Mucosa of rectum (tissue), 2 donors: ENCODE measurements around the gene CLCA1.

ENCODE experiments used
- H3K27ac ChIP-seq, 2 donors: one replicate each; pipeline ENCODE4 v1.7.0; 2013; ENCODE audit warnings: inconsistent platforms in 2 of 2, low read depth in 2 of 2, low read length in 2 of 2
- H3K27me3 ChIP-seq, 2 donors: one replicate each; pipeline ENCODE4 v1.7.0; 2013; ENCODE audit warnings: low read length in 2 of 2; ENCODE audit not compliant: control insufficient read depth in 2 of 2, insufficient read depth in 2 of 2
- H3K36me3 ChIP-seq, 2 donors: one replicate each; pipeline ENCODE4 v1.7.0; 2013; ENCODE audit warnings: low read length in 2 of 2; ENCODE audit not compliant: control insufficient read depth in 2 of 2, insufficient read depth in 2 of 2
- H3K4me1 ChIP-seq, 2 donors: one replicate each; pipeline ENCODE4 v1.7.0; 2013; ENCODE audit warnings: low read length in 2 of 2, mild to moderate bottlenecking in 1 of 2; ENCODE audit not compliant: control insufficient read depth in 2 of 2, insufficient read depth in 2 of 2
- H3K4me3 ChIP-seq, 2 donors: one replicate each; pipeline ENCODE4 v1.7.0; 2013; ENCODE audit warnings: low read length in 2 of 2
- H3K9ac ChIP-seq, 2 donors: one replicate each; pipeline ENCODE4 v1.7.0; 2013; ENCODE audit warnings: low read length in 2 of 2, low read depth in 1 of 2, mild to moderate bottlenecking in 1 of 2
- H3K9me3 ChIP-seq, 2 donors: one replicate each; pipeline ENCODE4 v1.7.0; 2013; ENCODE audit warnings: low read length in 2 of 2; ENCODE audit not compliant: control insufficient read depth in 2 of 2
- donor health status: healthy.
- donor health status: Normal muscosa, but diverticular disease.

The CLCA1 gene

DNA sequence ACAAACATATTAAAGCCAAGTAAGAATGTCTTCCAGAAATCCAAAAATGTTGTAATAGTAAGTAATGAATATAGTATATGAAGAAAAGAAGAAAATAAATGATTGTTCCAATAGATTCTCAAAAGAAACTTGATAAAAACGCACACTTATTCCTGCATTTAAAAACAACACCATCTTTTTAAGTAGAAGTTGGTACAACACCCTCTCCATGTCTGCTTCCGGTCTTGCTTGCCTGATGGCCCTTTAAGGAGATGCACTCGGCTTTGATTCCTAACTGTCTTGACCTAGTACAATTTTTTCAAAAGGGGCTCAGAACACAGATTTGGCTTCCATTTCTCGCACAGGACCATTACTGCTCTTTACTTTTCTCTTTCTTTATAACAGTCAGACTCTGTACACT lies 9.0 kb downstream of the CLCA1 start:
- no peaks in the 10 kb centered on the region for H3K9me3 ChIP-seq
- no peak overlapping the region for H3K27ac ChIP-seq
- no peak overlapping the region for H3K9ac ChIP-seq
- H3K27me3 ChIP-seq, result no peaks in the 10 kb centered on the region
- H3K4me3 ChIP-seq, result no peak overlapping the region
- no peaks in the 10 kb centered on the region for H3K36me3 ChIP-seq
- no peaks in the 10 kb centered on the region for H3K4me1 ChIP-seq

DNA sequence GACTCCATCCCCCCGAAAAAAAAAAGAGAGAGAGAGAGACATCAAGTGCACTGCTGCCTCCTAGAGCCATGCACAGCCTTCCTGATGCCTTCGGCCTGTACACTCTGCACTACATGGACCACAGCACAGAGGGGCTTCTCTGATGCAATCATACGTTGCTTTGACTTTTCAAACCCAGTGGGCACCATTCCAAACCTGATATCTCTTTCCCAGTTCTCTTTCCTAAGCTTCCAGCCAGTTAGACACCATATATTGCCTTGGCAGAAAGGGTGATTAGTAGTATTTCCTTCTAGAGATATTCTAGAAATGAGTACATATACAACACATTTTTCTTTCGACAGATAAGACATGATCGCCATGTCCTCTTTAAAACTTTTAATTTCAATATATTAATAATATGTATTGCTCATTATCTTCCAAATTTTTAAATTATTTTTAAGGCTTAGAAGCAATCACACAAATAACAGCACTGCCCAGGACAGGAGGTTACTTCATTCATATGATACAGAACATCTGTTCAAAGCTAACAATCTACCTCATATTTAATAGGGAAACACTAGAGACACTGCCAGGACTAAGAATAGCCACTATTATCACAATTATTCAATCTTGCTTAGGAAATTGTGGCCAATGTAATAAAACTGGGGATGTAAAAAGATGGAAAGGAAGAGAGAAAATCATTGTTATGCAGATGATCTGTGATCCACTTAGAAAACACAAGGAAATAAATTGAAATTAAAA lies 9.9 kb downstream of the CLCA1 start:
- H3K4me1 ChIP-seq, result no peaks in the 10 kb centered on the region
- H3K27me3 ChIP-seq, result no peaks in the 10 kb centered on the region
- no peaks in the 10 kb centered on the region for H3K9me3 ChIP-seq
- no peak overlapping the region for H3K9ac ChIP-seq
- no peak overlapping the region for H3K4me3 ChIP-seq
- H3K36me3 ChIP-seq, result no peaks in the 10 kb centered on the region
- no peak overlapping the region for H3K27ac ChIP-seq

DNA sequence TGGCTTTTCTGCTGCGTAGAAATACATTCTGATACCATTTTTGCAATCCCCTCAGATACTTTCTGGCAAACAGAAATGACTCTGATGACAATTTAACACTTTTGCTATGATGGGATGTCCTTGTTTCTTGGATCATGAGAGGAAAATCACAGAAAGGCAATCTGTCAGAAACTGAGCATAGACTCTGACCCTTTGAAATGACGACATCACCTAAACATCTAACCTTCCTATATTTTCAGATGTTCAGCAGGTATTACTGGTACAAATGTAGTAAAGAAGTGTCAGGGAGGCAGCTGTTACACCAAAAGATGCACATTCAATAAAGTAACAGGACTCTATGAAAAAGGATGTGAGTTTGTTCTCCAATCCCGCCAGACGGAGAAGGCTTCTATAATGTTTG lies 13.2 kb downstream of the CLCA1 start:
- H3K4me1 ChIP-seq, result no peaks in the 10 kb centered on the region
- H3K4me3 ChIP-seq, result no peak overlapping the region
- no peaks in the 10 kb centered on the region for H3K9me3 ChIP-seq
- H3K27ac ChIP-seq, result no peak overlapping the region
- H3K27me3 ChIP-seq, result no peaks in the 10 kb centered on the region
- no peaks in the 10 kb centered on the region for H3K36me3 ChIP-seq
- H3K9ac ChIP-seq, result no peak overlapping the region

DNA sequence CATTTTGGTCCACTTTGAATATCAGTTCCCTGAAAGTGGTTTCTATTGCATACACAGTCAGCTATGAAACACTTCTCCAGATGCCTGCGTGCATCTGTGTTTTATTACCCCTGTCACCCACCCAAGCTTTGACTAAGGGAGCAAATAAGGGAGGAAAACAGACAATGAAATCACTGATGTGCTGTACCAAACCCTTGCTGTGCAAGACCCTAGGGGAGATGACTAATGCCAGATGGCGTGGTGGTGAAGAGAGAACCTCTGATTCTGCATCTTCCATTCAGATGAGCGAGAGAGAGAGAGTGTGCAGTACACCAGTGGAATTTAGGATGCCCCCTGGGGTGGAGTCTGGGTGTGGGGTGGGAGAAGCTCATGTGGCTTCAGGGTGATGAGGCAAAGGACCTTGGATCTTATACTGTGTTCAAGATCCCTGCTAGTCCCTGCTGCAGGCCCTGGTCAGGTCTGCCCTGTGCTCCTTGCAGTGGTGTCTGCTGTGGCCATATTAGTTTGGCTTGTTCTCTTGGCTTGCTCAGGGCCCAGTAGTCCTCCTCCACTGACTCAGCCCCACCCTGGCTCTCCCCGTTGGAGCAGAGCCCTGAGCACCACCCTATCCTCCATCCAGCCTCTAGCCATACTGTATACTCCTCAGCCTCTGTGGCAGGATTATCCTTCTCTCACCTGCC lies 18.5 kb downstream of the CLCA1 start:
- Histone ChIP-seq H3K9me3 (no peaks in the 10 kb centered on the region), H3K4me3 (no peak overlapping the region), H3K36me3 (no peaks in the 10 kb centered on the region), H3K27me3 (no peaks in the 10 kb centered on the region), H3K27ac (no peak overlapping the region), H3K4me1 (peaks cover 0 to 3% of the 10 kb centered on the region in 2 donors), H3K9ac (no peak overlapping the region)

DNA sequence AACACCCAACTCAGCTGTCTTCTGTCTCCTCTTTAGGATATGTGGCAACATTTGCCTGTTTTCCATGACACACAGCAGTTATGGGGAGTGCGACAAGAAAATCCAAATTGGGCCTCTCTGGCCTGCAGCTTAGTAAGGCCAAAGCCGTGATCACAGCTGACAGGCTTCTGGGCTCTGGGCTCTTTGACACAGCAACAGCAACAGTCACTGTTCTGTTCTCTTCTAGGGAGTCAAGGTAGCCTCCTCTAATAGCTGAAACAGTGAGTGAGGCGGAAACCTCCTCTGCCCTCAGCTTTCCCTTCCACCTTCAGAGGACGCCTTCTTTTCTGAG lies 19.0 kb downstream of the CLCA1 start:
- no peaks in the 10 kb centered on the region for H3K9me3 ChIP-seq
- H3K27ac ChIP-seq, result no peak overlapping the region
- H3K27me3 ChIP-seq, result no peaks in the 10 kb centered on the region

DNA sequence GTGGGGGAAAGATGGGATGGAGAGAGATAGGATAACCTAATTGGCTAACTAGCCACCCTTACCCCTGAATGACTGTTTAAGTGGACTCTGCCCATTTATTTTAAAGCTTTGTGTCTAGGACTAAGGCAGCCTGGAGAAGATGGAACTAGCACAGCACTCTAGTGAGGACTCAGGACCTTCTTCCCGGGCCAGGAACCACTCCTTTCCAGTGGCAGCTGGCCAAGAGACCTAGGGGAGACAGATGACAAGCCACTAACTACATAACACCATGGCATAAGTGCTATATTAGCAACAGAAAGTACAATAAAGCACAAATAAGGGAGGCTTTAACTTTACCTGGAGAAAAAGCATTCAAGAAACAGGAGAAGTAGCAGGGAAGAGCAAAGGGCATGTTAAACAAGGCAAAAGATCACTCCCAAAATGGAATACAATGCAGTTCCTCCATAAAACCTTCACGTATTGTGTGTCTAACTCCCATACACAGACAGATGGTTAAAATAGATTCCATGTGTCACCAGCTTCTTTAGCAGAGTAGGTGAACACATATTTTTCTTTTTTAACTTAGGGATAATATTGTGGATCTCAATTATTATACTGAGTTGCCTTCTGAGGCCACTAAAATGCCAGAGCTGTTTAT lies 20.6 kb downstream of the CLCA1 start:
- H3K27me3 ChIP-seq, result no peaks in the 10 kb centered on the region
- H3K9ac ChIP-seq, result no peak overlapping the region
- peaks cover 0 to 3% of the 10 kb centered on the region in 2 donors for H3K4me1 ChIP-seq
- no peak overlapping the region for H3K27ac ChIP-seq
- H3K4me3 ChIP-seq, result no peak overlapping the region
- no peaks in the 10 kb centered on the region for H3K36me3 ChIP-seq
- no peaks in the 10 kb centered on the region for H3K9me3 ChIP-seq

More for the DNA sequence above, 19.0 kb downstream of the CLCA1 start:
- Histone ChIP-seq H3K9ac (no peak overlapping the region), H3K4me3 (no peak overlapping the region), H3K4me1 (peaks cover 0 to 3% of the 10 kb centered on the region in 2 donors), H3K36me3 (no peaks in the 10 kb centered on the region)

DNA sequence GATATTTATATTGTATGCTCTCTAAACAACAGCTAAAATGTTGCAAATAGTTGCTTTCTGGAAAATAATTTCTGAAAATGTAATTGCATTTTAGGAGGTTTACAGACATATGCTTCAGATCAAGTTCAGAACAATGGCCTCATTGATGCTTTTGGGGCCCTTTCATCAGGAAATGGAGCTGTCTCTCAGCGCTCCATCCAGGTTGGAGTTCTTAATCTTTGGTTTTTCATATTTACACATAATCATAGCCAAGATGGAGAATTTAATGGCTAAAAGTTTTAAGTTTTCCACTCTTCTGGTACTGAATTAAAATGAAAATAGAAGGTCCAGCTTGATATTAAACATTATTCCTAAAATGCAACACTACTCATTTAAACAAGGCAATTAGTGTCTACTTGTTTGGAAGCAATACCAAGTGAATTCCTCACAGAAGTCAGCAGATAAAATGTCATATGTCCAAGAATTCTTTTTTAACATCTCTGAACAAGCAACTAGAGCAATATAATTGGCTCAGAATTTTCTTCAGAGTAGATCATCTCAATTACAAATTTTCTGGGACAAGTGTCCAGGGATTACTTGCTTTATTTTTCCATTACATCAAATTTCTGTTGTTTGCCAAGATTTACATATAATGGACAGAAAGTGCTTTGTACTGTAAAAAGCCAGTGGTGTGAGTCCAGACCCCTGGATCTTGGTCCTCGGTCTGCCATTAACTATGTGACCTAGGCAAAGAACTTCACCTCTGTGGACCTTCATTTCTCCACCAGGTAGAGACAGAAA lies 22.6 kb downstream of the CLCA1 start:
- H3K36me3 ChIP-seq, result no peaks in the 10 kb centered on the region
- H3K9ac ChIP-seq, result no peak overlapping the region
- no peaks in the 10 kb centered on the region for H3K9me3 ChIP-seq
- no peak overlapping the region for H3K27ac ChIP-seq
- H3K4me1 ChIP-seq, result peaks cover 0 to 3% of the 10 kb centered on the region in 2 donors
- no peak overlapping the region for H3K4me3 ChIP-seq
- H3K27me3 ChIP-seq, result no peaks in the 10 kb centered on the region

DNA sequence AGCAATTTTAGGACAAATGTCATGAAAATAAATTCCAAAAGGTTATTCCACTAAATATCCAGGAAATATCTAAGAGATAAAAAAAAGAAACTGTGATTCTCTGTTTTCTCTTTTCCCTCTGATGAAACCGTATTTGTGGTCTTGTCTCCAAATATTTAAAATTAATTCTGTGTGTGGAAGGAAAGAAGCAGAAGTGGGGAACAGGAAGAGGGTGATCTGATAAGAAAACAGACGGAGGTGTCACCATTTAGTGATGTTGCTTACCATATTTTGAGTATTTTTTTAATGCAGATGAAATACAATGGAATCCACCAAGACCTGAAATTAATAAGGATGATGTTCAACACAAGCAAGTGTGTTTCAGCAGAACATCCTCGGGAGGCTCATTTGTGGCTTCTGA lies 29.6 kb downstream of the CLCA1 start:
- no peaks in the 10 kb centered on the region for H3K9me3 ChIP-seq
- H3K27me3 ChIP-seq, result no peaks in the 10 kb centered on the region
- peaks cover 2 to 13% of the 10 kb centered on the region in 2 donors for H3K4me1 ChIP-seq
- no peaks in the 10 kb centered on the region for H3K36me3 ChIP-seq
- no peak overlapping the region for H3K9ac ChIP-seq
- H3K27ac ChIP-seq, result no peak overlapping the region
- no peak overlapping the region for H3K4me3 ChIP-seq

DNA sequence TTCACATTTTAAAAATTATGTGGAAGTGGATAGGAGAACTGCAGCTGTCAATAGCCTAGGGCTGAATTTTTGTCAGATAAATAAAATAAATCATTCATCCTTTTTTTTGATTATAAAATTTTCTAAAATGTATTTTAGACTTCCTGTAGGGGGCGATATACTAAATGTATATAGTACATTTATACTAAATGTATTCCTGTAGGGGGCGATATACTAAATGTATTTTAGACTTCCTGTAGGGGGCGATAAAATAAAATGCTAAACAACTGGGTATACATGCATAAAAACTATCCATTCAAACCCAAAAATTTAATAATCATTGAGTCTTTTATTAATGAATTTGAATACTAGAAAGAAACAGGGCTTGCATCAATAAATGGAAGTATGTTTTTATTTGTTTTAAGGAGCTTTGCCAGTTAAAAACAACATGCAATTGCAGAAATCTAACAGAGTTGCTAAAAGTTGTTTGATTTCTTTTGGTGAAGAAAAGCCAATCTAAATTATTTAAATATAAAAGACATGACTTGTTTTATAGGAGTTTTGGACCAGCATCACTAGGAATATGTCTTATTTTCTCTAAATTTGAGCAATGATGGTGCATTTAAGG lies 31.4 kb downstream of the CLCA1 start:
- Histone ChIP-seq H3K4me1 (peaks cover 2 to 24% of the 10 kb centered on the region in 2 donors), H3K4me3 (no peak overlapping the region), H3K36me3 (no peaks in the 10 kb centered on the region), H3K9ac (no peak overlapping the region), H3K27ac (no peak overlapping the region), H3K9me3 (no peaks in the 10 kb centered on the region), H3K27me3 (no peaks in the 10 kb centered on the region)
